Type B pancreatic cell (in vitro differentiated cells): Measurements from ENCODE around the gene PARP3. TPM values are rescaled to one million over a fixed set of nuclear protein-coding genes. Genes with fewer than 3 reads are reported as not detected.
A peak's percentile ranks its signal among the peaks of the same experiment; 100 is the strongest.

Experiments used
- DNase-seq: peaks from one replicate; pipeline ENCODE4 v3.0.0; 2021; ENCODE audit warnings: mixed read lengths; ENCODE audit not compliant: unreplicated experiment; ENCODE audit errors: extremely low spot score
- H3K27ac Mint-ChIP-seq: 2 replicates; pipeline ENCODE4 v1.8.0; 2021; ENCODE audit warnings: mild to moderate bottlenecking, mixed read lengths
- H3K27me3 Mint-ChIP-seq: 2 replicates; pipeline ENCODE4 v1.8.0; 2021; ENCODE audit warnings: mixed read lengths
- H3K36me3 Mint-ChIP-seq: 2 replicates; pipeline ENCODE4 v1.8.0; 2021; ENCODE audit warnings: mixed read lengths
- H3K4me1 Mint-ChIP-seq: one replicate; pipeline ENCODE4 v1.8.0; 2021; ENCODE audit warnings: mixed read lengths; ENCODE audit not compliant: unreplicated experiment
- H3K4me3 Mint-ChIP-seq: 2 replicates; pipeline ENCODE4 v1.8.0; 2021; ENCODE audit warnings: mild to moderate bottlenecking, mixed read lengths
- H3K9me3 Mint-ChIP-seq: 2 replicates; pipeline ENCODE4 v1.8.0; 2021; ENCODE audit warnings: mixed read lengths
- total RNA-seq: library from RNA; stranded (reverse); gene quantifications from 2 replicates; pipeline ENCODE4 v1.2.1, GENCODE V29; 2021; ENCODE audit warnings: low replicate concordance
- TF ChIP-seq, protein P1 (sequence below): fragments of 200-600 bp; sonication (generic); conservative IDR thresholded peaks from 2 replicates; pipeline ENCODE4 v1.5.0; 2021; ENCODE audit warnings: antibody characterized with exemption, mild to moderate bottlenecking

PARP3 gene
- total RNA-seq, 1 donor from 2014 or later, result 6.6 TPM

DNA sequence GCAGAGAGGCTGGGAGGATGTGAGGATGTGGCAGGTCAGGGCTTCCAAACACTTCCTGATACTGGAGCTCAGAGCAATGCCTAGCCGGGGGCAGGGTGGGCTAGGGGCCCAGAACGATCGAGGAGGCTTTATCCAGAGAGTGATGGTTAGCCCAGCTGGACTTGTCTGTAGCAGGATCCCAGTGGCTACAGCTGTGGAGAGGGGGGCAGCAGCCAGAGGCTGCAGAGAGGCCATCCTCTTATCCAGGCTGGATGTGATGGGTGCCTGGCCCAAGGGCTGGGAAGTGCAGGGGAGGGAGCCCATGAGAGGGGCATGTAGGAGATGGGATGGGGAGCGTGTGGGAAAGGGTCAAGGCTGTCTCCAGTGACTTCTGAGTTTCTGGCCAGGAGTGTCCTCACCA is 4.6 kb downstream of the PARP3 start:
- Mint-ChIP-seq H3K27me3 (peaks cover 14% of the 10 kb centered on the region), H3K4me3 (no peak overlapping the region), H3K27ac (no peak overlapping the region), H3K36me3 (no peaks in the 10 kb centered on the region), H3K9me3 (no peaks in the 10 kb centered on the region), H3K4me1 (peaks cover 8% of the 10 kb centered on the region)
- TF ChIP-seq, protein P1, sequence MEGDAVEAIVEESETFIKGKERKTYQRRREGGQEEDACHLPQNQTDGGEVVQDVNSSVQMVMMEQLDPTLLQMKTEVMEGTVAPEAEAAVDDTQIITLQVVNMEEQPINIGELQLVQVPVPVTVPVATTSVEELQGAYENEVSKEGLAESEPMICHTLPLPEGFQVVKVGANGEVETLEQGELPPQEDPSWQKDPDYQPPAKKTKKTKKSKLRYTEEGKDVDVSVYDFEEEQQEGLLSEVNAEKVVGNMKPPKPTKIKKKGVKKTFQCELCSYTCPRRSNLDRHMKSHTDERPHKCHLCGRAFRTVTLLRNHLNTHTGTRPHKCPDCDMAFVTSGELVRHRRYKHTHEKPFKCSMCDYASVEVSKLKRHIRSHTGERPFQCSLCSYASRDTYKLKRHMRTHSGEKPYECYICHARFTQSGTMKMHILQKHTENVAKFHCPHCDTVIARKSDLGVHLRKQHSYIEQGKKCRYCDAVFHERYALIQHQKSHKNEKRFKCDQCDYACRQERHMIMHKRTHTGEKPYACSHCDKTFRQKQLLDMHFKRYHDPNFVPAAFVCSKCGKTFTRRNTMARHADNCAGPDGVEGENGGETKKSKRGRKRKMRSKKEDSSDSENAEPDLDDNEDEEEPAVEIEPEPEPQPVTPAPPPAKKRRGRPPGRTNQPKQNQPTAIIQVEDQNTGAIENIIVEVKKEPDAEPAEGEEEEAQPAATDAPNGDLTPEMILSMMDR, result no peak
- DNase-seq, result no peak

DNA sequence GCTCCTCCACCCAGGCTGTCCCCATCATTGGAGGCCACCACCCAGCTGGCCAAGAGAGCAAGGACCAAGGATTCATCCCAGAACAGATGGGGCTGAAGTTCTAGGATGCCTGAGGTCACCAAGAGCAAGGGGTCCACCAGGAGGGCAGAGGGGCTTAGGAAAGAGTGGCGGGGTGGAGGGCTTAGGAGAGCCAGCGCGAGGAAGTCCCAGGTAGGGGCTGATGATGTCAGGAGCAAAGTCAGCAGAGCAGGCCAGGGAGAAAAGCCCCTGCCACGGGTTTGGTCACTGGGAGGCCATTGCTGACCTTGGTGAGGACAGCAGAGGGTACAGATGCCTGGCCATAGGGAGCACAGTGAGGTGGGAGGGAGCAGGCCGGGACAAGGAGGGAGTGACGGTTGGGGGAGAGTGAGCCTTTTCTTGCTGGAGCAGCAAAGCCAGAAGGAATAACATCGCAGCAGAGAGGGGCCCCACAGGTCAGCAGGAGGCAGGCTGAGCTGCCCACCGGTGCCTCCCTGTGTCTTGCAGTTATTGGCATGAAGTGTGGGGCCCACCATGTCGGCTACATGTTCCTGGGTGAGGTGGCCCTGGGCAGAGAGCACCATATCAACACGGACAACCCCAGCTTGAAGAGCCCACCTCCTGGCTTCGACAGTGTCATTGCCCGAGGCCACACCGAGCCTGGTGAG is 5.2 kb downstream of the PARP3 start:
- TF ChIP-seq, protein P1, result no peak
- Mint-ChIP-seq H3K9me3 (no peaks in the 10 kb centered on the region), H3K27ac (peak overlapping the region; percentile 21), H3K36me3 (no peaks in the 10 kb centered on the region), H3K4me3 (no peak overlapping the region), H3K27me3 (peaks cover 19% of the 10 kb centered on the region), H3K4me1 (peaks cover 8% of the 10 kb centered on the region)
- no peak for DNase-seq

DNA sequence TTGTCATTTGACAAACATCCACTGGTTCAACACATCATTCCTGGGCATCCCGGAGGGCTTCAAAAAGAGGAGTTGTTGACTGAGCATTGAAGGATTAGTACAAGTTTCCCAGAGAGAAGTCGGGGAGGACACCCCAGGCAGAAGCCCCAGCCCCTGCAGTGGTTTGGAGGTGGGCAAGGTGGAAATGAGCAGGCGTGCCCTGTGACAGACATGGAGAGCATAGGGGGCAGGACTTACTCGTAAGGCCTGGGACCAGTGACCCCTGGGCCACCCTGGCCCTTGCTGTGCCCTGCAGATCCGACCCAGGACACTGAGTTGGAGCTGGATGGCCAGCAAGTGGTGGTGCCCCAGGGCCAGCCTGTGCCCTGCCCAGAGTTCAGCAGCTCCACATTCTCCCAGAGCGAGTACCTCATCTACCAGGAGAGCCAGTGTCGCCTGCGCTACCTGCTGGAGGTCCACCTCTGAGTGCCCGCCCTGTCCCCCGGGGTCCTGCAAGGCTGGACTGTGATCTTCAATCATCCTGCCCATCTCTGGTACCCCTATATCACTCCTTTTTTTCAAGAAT is 5.9 kb downstream of the PARP3 start:
- Mint-ChIP-seq H3K4me3 (no peak overlapping the region), H3K36me3 (no peaks in the 10 kb centered on the region), H3K27me3 (peaks cover 22% of the 10 kb centered on the region), H3K4me1 (peaks cover 10% of the 10 kb centered on the region), H3K27ac (peak overlapping the region; percentile 6), H3K9me3 (no peaks in the 10 kb centered on the region)
- no peak for DNase-seq
- TF ChIP-seq, protein P1, result no peak

DNA sequence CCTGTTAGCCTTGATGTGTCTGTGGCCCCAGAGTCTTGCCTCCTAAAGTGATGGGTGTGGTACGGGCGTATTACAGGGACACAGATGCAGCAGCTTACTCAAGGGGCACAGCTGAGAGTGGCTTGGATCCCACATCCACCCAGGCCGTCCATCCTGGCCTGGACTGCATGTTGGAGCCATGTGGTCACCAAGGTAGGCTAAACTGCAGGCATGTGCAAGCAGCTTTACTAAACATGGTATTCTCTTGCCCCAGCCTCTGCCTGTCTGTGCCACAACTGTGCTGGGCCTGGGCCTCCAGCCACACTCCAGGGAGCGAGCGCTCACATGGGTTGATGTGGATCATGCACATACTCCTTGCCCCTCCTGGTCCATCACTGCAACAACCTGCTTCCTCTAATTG is 7.0 kb downstream of the PARP3 start:
- no peaks in the 10 kb centered on the region for H3K36me3 Mint-ChIP-seq
- H3K4me3 Mint-ChIP-seq, result no peak overlapping the region
- no peak overlapping the region for H3K27ac Mint-ChIP-seq
- H3K27me3 Mint-ChIP-seq, result peaks cover 32% of the 10 kb centered on the region
- no peak for DNase-seq
- H3K9me3 Mint-ChIP-seq, result no peaks in the 10 kb centered on the region
- H3K4me1 Mint-ChIP-seq, result peaks cover 20% of the 10 kb centered on the region
- TF ChIP-seq, protein P1, result no peak

DNA sequence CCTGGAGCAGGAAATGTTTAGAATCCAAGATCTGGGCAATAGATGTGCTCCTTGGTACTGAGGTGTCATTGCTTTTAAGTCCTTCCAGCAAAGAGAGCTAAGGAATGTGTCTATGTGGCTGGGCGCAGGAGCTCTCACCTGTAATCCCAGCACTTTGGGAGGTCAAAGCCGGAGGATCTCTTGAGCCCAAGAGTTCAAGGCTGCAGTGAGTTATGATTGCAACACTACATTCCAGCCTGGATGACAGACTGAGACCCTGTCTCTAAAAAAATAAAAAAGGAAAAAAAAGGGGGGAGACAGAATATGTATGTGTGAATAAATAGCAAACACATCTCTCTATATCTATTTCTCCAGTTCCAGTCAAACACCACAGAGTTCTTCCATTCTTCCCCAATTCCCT is 8.7 kb downstream of the PARP3 start:
- DNase-seq, result no peak
- H3K9me3 Mint-ChIP-seq, result no peaks in the 10 kb centered on the region
- H3K27ac Mint-ChIP-seq, result no peak overlapping the region
- H3K36me3 Mint-ChIP-seq, result no peaks in the 10 kb centered on the region
- H3K4me3 Mint-ChIP-seq, result no peak overlapping the region
- H3K4me1 Mint-ChIP-seq, result peaks cover 22% of the 10 kb centered on the region
- TF ChIP-seq, protein P1, result no peak
- H3K27me3 Mint-ChIP-seq, result peaks cover 41% of the 10 kb centered on the region
